Sigmoid colon (tissue), 4 donors: ENCODE data around the gene PLCB1.

Experiments used
- CTCF ChIP-seq, 4 experiments: fragments of 450-650 bp in 3 of 4; fragments of 200-600 bp in 1 of 4; IDR thresholded peaks; one replicate each; pipeline ENCODE4 v1.5.1; 2016 to 2019; ENCODE audit warnings: antibody characterized with exemption in 4 of 4, mild to moderate bottlenecking in 3 of 4, moderate library complexity in 2 of 4
- EP300 ChIP-seq, 4 donors: sonication (generic); formaldehyde crosslinking; IDR thresholded peaks; one replicate each; pipeline ENCODE4 v1.6.1; 2017; ENCODE audit warnings: antibody characterized with exemption in 4 of 4
- POLR2A ChIP-seq, 2 donors: fragments of 450-650 bp; IDR thresholded peaks; one replicate each; pipeline ENCODE4 v1.6.1; 2016; ENCODE audit warnings: antibody characterized with exemption in 2 of 2, mild to moderate bottlenecking in 2 of 2, moderate library complexity in 2 of 2
- POLR2AphosphoS5 ChIP-seq, 4 donors: sonication (generic); formaldehyde crosslinking; IDR thresholded peaks; one replicate each; pipeline ENCODE4 v1.6.1; 2017; ENCODE audit warnings: antibody characterized with exemption in 4 of 4

- TF ChIP-seq POLR2AphosphoS5 (IDR thresholded peaks at IDR 0.05) (no peak), CTCF (IDR thresholded peaks at IDR 0.05) (no peak), POLR2A (IDR thresholded peaks at IDR 0.05) (no peak), EP300 (IDR thresholded peaks at IDR 0.05) (no peak)
Observed at GRCh38 chr20:8658103-8658502, 526.0 kb downstream of the PLCB1 start.
